NCI-H82 treated with DMSO at 0.1 percent for 48 hours (cell line): ENCODE results near the gene PRR19.
"Not testable (repeated sequence)": the region's sequence is repeated elsewhere in the genome, so short reads cannot be mapped to it uniquely, and the experiment has no call there.

Experiments
- DNase-seq: peaks from one replicate; lab custom pipeline; 2025; ENCODE audit not compliant: unreplicated experiment; lab: John Stamatoyannopoulos, UW

PRR19 gene

DNA sequence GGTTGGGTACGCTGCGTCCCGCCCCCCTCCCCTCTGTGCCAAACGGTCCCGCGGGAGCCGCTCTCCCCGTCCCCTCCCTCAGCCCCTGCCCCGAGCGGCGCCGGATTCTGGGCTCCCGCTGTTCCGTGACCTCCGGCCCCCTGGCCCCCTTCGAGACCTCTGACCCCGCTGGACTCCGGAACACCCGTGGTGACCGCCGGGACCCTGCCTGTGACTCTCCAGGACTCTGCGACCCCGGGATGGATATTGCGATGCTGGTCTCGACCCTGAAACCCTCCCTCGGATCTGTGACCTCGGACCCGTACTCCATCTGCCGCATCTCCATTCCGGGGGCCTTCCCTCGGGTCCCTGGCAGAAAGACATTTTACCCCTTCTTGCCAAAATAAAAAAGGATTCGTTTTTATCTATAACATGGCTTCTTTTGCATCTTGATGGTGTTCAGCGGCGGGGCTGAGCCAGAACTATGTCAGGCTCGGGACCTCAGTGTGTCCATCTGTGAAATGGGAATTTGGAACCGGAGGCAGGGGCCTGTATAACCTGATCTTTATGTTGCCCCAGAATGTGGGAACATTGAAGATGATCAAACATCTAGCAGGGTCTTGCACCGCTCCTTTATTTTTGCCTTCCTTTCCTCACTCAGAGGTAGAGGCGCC lies 22.8 kb downstream of the PRR19 start:
- no peak for DNase-seq

DNA sequence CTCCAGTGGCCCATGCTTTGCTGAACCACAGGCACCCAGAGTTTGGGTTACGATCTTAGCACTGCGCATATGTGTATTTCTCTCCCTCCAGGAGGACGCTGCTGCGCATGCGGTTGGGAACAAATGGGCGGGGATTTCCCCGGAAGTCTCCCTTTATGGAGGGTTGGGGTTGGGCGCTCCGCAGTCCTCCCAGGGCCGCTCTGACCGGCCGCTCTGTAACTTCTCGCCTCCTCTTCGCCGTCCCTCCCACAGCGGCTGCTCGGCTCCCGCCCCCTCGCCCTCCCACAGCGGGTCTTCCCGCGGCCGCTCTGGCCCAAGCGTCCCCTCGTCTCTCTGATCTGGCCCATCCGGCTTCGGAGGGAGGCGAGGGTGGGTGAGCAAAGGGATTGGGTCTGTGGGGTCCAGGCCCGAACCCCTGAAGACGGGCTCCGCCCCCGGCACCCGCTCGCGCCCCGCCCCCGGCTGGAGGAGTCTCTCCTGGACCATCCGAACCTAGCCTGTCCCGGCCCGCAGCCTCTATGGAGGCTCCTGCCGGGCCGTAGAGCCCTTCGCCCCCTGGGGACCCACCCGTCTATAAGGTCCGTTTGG lies 23.5 kb downstream of the PRR19 start, which contains the start of gene MEGF8:
MEGF8 (plus strand) TSS at position 328 of the 588 bp plus-strand sequence. CDS start 609 bp downstream, outside the sequence.
- peak; percentile 100 for DNase-seq

DNA sequence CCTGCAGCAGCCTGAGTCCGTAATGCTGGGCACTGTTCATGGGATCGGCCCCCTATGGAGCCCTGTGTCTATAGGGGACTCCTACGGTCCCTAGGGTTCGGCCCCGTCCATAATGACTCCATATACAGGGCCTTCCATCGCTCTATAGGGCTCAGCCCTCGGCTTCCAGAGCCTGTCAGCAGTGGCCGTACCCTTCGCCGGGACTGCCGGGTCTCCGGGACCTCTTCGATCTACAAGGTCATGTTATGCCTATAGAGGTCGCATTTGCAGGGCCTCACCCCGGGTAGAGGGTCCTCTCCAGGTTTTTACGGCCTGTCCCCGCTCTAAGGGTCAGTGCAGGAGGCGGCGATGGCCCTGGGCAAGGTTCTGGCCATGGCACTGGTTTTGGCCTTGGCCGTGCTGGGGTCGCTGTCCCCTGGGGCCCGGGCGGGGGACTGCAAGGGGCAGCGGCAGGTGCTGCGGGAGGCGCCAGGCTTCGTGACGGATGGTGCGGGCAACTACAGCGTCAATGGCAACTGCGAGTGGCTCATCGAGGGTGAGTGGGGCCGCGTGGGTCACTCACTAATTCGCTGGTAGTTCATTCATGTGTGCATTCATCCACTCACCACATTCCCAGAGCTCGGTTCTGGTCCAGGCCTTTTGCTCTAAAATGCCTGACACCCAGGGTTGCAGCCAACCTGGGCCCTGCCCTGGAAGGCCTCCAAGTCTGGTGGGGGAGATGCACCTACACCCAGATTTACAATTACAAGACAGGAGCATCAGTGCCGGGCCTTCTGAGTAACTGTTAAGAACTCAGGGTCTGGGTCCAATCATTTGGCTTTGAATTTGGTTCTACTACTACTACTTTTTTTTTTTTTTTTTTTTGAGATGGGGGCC lies 24.2 kb downstream of the PRR19 start:
- no peak for DNase-seq

DNA sequence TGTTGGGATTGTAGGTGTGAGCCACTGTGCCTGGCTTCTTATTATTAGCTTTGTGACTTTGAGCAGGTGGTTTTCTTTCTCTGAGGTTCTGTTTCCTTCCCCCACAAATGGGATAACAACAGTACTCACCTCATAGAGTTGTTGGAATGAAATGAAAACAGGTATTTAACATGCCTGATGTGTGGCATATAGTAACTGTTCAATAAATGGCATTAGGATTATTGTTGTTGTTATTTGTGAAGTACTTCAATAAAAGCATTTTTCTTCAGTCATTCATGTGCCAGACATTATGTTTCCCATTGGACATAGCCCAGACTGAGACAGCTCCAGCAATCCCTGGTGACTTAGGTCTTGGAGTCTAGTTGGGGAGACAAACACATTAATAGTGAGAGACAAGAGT lies 25.0 kb downstream of the PRR19 start:
- no peak for DNase-seq

GRCh38 chr19:42327381-42327780 lies 25.4 kb downstream of the PRR19 start:
- DNase-seq: no peak

- no peak for DNase-seq
Observed at GRCh38 chr19:42328106-42328505, 26.2 kb downstream of the PRR19 start.

DNA sequence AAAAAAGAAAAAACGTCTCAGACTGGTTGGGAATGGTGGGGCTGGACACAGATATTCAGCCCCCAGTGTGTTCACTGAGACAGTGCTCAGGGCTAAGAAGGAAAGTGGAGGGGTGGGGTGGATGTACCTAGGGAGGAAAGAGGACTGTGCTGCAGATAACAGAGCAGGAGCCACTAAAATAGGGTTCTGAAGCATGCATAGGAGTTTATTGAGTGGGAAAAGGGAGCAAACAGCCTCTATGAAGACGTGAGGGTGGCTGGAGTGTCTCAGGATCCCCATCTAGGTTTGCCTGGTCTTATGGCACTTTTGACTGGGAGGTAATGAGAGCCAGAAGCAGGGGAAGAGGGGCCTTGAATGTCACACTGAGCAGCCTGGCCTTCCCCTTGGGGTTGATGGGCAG lies 26.9 kb downstream of the PRR19 start:
- no peak for DNase-seq

- DNase-seq: peak; percentile 58
Observed at GRCh38 chr19:42330241-42330711, 28.3 kb downstream of the PRR19 start.

DNA sequence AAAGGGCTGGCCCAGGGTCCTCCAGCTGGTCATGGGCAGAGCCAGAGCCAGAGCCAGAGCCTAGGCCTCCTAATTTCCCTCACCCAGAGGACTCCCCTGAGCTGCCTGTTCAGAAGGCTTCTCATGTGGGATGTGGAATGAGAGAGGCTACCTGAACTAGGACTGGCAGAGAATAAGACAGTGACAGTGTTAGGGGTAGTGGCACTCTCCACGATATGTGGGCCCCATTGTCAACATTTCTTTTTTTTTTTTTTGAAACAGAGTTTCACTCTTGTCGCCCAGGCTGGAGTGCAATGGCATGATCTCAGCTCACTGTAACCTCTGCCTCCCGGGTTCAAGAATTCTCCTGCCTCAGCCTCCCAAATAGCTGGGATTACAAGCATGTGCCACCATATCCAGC lies 29.4 kb downstream of the PRR19 start:
- DNase-seq: not testable (repeated sequence)

DNA sequence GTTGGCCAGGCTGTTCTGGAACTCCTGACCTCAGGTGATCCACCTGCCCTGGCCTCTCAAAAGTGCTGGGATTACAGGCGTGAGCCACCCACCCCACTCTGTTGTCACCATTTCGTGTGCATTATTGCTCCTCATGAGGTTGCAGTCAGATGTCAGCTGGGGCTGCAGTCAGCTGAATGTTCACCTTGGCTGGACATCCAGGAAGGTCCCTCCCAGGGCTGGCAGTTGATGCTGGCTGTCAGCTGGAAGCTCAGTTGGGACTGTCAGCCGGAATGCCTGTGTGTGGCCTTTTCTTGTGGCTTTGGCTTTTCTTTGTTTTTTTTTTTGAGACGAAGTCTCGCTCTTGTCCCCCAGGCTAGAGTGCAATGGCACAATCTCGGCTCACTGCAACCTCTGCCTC lies 30.1 kb downstream of the PRR19 start:
- DNase-seq: no peak

- DNase-seq: no peak
Observed at GRCh38 chr19:42333018-42333417, 31.1 kb downstream of the PRR19 start.

GRCh38 chr19:42333975-42334696 lies 32.2 kb downstream of the PRR19 start:
- no peak for DNase-seq

DNA sequence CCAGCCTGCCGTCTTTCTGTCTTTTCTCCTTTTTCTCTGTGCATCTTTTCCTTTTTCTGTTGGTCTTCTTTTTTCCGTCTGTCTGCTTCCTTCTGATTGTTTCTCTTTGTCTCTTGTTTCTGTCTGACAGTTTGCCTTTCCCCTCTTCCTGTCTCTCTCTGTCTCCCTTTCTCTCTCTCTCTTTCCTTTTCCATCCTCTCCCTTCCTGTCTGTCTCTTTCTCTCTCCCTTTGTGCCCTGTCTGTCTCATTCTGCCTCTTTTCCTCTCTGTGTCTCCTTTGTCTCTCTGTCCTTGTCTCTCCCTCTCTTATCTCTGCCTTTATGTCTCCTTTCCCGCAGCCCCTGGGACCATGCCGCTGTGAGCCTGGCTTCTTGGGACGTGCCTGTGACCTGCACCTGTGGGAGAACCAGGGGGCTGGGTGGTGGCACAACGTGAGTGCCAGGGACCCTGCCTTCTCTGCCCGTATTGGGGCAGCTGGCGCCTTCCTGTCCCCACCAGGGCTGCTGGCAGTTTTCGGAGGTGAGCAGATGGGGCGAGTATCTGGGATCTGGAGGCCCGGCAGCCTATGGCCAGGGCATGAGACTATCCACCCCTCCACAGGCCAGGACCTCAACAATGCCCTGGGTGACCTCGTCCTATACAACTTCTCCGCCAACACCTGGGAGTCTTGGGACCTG lies 32.9 kb downstream of the PRR19 start:
- DNase-seq: no peak

GRCh38 chr19:42335374-42335936 lies 33.5 kb downstream of the PRR19 start:
- DNase-seq: no peak

DNA sequence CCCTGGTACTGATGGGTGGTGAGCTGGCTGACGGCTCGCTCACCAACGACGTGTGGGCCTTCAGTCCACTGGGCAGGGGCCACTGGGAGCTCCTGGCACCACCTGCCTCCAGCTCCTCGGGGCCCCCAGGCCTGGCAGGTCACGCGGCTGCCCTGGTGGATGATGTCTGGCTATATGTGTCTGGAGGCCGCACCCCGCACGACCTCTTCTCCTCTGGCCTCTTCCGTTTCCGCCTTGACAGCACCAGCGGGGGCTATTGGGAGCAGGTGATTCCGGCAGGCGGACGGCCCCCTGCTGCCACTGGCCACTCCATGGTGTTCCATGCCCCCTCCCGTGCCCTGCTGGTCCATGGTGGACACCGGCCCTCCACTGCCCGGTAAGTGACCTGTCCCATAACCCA lies 34.0 kb downstream of the PRR19 start:
- no peak for DNase-seq

DNA sequence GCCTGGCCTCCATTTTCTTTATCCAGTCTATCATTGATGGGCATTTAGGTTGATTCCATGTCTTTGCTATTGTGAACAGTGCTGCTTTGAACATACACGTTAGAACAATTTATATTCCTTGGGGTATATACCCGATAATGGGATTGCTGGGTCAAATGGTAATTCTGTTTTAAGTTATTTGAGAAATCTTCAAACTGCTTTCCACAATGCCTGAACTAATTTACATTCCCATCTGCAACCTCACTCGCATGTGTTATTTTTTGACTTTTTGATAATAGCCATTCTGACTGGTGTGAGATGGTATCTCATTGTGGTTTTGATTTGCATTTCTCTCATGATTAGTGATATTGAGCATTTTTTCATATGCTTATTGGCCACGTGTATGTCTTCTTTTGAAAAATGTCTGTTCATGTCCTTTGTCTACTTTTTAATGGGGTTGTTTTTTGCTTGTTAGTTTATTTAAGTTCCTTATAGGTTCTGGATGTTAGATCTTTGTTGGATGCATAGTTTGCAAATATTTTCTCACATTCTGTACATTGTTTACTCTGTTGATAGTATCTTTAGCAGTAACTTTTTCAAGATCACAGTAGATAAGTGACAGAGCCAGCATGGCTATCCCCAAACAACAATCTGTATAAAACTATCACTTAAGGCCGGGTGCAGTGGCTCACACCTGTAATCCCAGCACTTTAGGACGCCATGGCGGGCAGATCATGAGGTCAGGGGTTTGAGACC lies 37.4 kb downstream of the PRR19 start:
- not testable (repeated sequence) for DNase-seq

- not testable (repeated sequence) for DNase-seq
Observed at GRCh38 chr19:42339922-42340321, 38.0 kb downstream of the PRR19 start.

DNA sequence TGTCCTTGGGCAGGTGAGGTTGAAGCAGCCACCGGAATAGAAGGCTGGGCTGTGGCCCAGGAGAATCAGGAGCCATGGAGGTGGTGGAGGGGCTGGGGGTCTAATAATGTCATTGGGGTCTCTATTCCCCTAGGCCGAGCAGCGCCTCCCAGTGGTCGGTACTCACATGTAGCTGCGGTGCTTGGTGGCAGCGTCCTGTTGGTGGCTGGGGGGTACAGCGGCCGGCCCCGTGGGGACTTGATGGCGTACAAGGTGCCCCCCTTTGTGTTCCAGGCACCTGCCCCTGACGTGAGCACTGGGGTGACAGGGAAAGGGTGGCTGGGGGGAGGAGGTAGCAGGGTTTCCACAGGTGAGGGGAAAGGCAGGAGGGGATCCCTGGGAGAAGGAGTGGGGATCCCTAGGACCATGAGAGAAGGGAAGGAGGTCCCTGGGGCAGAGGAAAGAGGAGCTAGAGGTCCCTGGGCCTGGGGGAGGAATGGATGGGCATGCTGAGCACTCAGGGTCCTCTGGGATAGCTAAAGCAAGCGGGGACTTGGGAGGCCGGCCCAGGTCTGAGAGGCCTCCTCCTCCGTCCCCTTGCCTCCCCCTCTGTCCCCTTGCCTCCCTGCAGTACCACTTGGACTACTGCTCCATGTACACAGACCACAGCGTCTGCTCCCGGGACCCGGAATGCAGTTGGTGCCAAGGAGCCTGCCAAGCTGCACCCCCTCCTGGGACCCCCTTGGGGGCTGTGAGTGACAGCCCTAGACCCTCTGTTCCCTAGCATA lies 41.6 kb downstream of the PRR19 start:
- DNase-seq: no peak
